ENCODE measurements around the gene DCST2. TPM values are rescaled to one million over a fixed set of nuclear protein-coding genes. Genes with fewer than 3 reads are reported as not detected.

Gene DCST2
- total RNA-seq, 1 donor from 2014 or later, result 2.8 TPM

GRCh38 chr1:154992721-154993571, 40.6 kb downstream of the DCST2 start:
- Mint-ChIP-seq H3K9me3 (ENCODE audit: unreplicated experiment) (no peaks in the 10 kb centered on the region), H3K4me3 (ENCODE audit: unreplicated experiment) (no peak overlapping the region), H3K27me3 (ENCODE audit: unreplicated experiment) (no peaks in the 10 kb centered on the region), H3K4me1 (ENCODE audit: unreplicated experiment) (peaks cover 13% of the 10 kb centered on the region), H3K36me3 (ENCODE audit: low read depth, unreplicated experiment) (peaks cover 12% of the 10 kb centered on the region), H3K27ac (ENCODE audit: unreplicated experiment) (no peak overlapping the region)
- no peak for DNase-seq (ENCODE audit: low spot score)
- TF ChIP-seq, protein P1, sequence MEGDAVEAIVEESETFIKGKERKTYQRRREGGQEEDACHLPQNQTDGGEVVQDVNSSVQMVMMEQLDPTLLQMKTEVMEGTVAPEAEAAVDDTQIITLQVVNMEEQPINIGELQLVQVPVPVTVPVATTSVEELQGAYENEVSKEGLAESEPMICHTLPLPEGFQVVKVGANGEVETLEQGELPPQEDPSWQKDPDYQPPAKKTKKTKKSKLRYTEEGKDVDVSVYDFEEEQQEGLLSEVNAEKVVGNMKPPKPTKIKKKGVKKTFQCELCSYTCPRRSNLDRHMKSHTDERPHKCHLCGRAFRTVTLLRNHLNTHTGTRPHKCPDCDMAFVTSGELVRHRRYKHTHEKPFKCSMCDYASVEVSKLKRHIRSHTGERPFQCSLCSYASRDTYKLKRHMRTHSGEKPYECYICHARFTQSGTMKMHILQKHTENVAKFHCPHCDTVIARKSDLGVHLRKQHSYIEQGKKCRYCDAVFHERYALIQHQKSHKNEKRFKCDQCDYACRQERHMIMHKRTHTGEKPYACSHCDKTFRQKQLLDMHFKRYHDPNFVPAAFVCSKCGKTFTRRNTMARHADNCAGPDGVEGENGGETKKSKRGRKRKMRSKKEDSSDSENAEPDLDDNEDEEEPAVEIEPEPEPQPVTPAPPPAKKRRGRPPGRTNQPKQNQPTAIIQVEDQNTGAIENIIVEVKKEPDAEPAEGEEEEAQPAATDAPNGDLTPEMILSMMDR (IDR thresholded peaks at IDR 0.05; ENCODE audit: unreplicated experiment), result no peak

GRCh38 chr1:154990276-154990675, 43.3 kb downstream of the DCST2 start:
- H3K4me1 Mint-ChIP-seq (ENCODE audit: unreplicated experiment), result peaks cover 13% of the 10 kb centered on the region
- H3K9me3 Mint-ChIP-seq (ENCODE audit: unreplicated experiment), result no peaks in the 10 kb centered on the region
- TF ChIP-seq, protein P1 (IDR thresholded peaks at IDR 0.05; ENCODE audit: unreplicated experiment), result no peak
- H3K27ac Mint-ChIP-seq (ENCODE audit: unreplicated experiment), result no peak overlapping the region
- H3K27me3 Mint-ChIP-seq (ENCODE audit: unreplicated experiment), result no peaks in the 10 kb centered on the region
- H3K4me3 Mint-ChIP-seq (ENCODE audit: unreplicated experiment), result no peak overlapping the region
- DNase-seq (ENCODE audit: low spot score), result no peak
- peaks cover 12% of the 10 kb centered on the region for H3K36me3 Mint-ChIP-seq (ENCODE audit: low read depth, unreplicated experiment)

DNA sequence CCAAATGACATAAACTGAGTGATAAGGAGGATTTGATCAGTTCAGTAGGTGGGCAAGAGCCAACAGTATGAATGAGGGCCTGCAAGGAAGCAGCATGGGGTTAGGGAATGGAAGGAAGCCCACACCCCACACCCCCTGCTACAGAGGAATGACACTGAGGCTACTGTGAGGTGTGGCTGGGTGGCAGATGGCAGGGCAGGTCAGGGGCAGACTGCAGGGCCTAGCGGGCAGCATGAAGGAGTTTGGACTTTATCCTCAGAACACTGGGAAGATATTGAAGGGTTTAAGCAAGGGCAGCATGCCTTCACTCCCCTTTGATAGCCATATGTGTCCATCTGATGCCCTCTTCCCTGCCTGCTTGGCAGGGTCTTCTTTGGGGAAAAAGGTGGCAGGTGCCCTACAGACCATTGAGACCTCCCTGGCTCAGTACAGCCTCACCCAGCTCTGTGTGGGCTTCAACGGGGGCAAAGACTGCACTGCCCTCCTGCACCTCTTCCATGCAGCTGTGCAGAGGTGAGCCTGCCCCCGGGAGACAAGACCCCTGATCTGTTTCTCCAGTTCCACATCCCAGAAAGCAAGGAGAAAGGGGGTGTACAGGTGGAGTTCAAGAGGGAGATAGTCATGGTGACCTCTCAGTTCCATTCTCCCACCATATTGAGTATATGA, 44.3 kb downstream of the DCST2 start:
- TF ChIP-seq, protein P1 (IDR thresholded peaks at IDR 0.05; ENCODE audit: unreplicated experiment), result no peak
- peaks cover 12% of the 10 kb centered on the region for H3K36me3 Mint-ChIP-seq (ENCODE audit: low read depth, unreplicated experiment)
- peaks cover 8% of the 10 kb centered on the region for H3K4me1 Mint-ChIP-seq (ENCODE audit: unreplicated experiment)
- no peaks in the 10 kb centered on the region for H3K9me3 Mint-ChIP-seq (ENCODE audit: unreplicated experiment)
- no peak overlapping the region for H3K27ac Mint-ChIP-seq (ENCODE audit: unreplicated experiment)
- no peaks in the 10 kb centered on the region for H3K27me3 Mint-ChIP-seq (ENCODE audit: unreplicated experiment)
- DNase-seq (ENCODE audit: low spot score), result no peak
- peak overlapping the region; percentile 53 for H3K4me3 Mint-ChIP-seq (ENCODE audit: unreplicated experiment)

- Mint-ChIP-seq H3K9me3 (ENCODE audit: unreplicated experiment) (no peaks in the 10 kb centered on the region), H3K27me3 (ENCODE audit: unreplicated experiment) (no peaks in the 10 kb centered on the region), H3K4me3 (ENCODE audit: unreplicated experiment) (no peak overlapping the region), H3K27ac (ENCODE audit: unreplicated experiment) (no peak overlapping the region), H3K4me1 (ENCODE audit: unreplicated experiment) (peaks cover 4% of the 10 kb centered on the region), H3K36me3 (ENCODE audit: low read depth, unreplicated experiment) (peaks cover 12% of the 10 kb centered on the region)
- no peak for DNase-seq (ENCODE audit: low spot score)
- TF ChIP-seq, protein P1 (IDR thresholded peaks at IDR 0.05; ENCODE audit: unreplicated experiment), result no peak
Measured at GRCh38 chr1:154988058-154988954, 45.3 kb downstream of the DCST2 start.

Measured in endothelial cell (in vitro differentiated cells).